ENCODE measurements around the gene ITGA2B.

GRCh38 chr17:44323359-44324091, 65.9 kb downstream of the ITGA2B start:
- TF ChIP-seq E4F1 (IDR thresholded peaks at IDR 0.05; ENCODE audit: borderline replicate concordance, partially characterized antibody) (no peak), EZH2 (IDR thresholded peaks at IDR 0.05; ENCODE audit: borderline replicate concordance, control insufficient read depth, low read depth, low read length) (no peak), SIN3A (IDR thresholded peaks at IDR 0.05; ENCODE audit: low read depth, low read length) (no peak), RAD21 (IDR thresholded peaks at IDR 0.05; ENCODE audit: insufficient read depth, low read depth, low read length) (no peak)

Data from GM12878 (cell line).